Fibroblast of peridontal ligament (primary cell): ENCODE data around the gene APBB1IP.
"Not testable (repeated sequence)": the region's sequence is repeated elsewhere in the genome, so short reads cannot be mapped to it uniquely, and the experiment has no call there.

Experiments used
- DNase-seq: peaks from one replicate; pipeline ENCODE4 v3.0.0-alpha.2; 2010; ENCODE audit errors: extremely low read depth

The APBB1IP gene

GRCh38 chr10:26556748-26557640 lies 118.9 kb downstream of the APBB1IP start:
- peak; percentile 64 for DNase-seq

DNA sequence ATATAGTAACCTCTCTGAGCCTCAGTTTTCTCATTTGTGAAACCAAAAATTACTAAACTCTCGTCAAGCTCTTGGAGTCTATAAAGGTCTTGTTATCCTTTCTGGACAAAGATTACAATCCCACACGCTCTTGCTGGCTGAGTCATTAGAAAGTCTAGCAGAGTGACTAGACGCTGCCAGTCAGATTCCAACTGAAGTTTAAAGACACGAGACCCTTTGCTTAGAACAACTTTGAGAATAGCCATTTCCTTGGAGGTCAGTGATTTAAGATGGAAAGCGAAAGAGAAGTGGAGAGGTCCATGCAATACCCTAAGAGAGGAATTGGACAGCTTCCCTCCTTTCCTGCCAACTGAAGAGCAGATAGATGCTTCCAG lies 119.5 kb downstream of the APBB1IP start:
- DNase-seq, result peak; percentile 43

DNA sequence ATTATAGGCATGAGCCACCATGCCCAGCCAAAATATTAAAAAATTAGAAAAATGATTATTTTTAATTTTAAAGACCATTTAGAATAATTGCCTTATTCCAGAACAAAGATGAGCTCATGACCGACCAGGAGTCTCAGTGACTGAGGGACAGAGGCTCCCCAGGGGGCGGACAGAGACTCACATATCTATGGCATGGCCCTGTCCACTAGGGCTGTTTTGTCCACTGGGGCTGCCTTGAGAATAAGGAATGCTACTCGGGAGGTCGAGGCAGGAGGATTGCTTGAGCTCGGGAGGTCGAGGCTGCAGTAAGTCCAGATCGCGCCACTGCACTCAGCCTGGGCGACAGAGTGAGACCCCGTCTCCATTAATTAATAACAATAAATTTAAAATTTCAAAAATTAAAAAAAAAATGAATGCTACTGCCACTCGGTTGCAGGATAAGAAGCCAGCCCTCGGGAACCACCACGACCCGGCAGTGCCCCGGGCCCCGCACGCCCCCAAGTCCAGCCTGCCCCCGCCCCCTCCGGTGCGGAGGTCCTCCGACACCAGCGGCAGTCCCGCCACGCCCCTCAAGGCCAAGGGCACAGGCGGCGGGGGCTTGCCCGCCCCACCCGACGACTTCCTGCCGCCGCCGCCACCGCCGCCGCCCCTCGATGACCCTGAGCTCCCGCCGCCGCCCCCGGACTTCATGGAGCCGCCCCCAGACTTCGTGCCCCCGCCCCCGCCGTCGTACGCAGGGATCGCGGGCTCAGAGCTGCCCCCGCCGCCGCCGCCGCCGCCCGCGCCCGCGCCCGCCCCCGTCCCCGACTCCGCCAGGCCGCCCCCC lies 128.6 kb downstream of the APBB1IP start:
- no peak for DNase-seq

GRCh38 chr10:26567351-26567721 lies 129.2 kb downstream of the APBB1IP start:
- no peak for DNase-seq

DNA sequence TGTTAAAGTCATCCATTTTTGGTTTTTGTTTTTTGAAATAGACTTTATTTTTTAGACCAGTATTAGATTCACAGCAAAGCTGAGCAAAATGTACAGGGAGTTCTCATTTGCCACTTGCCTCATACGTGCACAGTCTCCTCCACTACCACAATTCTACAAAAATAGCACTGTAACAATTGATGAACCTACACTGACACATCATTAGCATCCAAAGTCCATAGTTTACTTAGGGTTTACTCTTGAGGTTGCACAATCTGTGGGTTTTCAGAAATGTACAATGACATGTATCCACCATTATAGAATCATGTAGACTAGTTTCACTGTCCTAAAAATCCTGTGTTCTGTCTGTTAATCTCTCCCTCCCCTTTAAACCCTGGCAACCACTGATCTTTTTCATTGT lies 133.5 kb downstream of the APBB1IP start:
- no peak for DNase-seq

- no peak for DNase-seq
These were observed 135.5 kb downstream of the APBB1IP start for GRCh38 chr10:26573674-26574073.

- no peak for DNase-seq
These were observed 136.6 kb downstream of the APBB1IP start for GRCh38 chr10:26574783-26575182.

DNA sequence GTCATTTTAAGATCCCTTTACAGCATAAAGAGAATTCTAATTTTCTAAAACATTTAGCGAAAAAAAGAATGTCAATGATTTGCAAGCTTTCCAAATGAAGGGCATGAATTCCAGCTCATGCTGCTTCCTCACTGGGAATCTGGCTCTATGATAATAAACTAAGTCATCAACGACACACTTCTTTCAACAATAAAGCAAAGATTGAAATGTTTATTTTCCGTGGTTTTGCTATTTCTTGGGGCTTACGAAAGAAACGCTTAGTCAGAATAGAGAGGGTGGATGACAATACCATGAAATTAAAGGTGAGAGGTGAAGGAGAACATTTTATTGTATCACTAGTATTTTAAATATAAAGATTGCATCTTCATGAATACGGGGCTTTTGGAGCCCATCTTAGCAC lies 140.2 kb downstream of the APBB1IP start:
- DNase-seq, result not testable (repeated sequence)

DNA sequence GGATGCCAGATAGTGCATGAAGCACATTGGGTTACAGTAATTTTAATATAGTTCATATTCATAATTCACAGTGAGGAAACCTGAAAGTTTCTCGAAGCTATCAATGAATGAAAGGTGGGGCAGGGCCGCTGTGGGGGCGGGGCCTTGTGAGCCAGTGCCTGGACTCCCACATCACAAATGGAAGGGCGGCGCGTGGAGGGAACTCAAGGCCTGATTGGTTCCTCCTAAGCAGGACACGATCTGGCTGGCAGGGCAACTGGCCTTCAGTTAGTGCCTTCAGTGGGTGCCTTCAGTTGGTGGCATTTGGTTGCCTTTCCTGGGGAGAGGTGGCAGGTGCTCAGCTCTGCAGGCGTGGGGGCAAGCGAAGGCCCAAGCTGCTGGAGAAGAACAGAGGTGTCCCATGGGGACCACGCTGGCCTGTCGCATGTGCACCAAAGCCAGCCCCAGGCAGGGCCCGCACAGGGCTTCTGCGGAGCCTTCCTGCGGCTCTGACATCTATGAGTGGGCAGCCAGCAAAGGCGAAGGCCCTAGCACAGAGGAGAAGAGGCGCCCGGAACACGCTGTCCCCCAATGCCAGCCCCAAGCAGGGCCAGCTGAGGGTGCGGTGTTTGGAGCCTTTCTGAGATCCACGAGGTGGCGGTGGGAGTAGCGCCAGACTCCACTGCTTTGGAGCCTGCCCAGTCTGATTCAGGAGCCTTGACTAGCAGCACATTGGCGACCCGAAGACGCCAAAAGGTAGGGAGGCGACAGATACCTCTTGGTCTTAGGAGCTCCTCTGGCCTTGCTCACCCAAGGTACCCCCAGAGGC lies 141.3 kb downstream of the APBB1IP start:
- no peak for DNase-seq

DNA sequence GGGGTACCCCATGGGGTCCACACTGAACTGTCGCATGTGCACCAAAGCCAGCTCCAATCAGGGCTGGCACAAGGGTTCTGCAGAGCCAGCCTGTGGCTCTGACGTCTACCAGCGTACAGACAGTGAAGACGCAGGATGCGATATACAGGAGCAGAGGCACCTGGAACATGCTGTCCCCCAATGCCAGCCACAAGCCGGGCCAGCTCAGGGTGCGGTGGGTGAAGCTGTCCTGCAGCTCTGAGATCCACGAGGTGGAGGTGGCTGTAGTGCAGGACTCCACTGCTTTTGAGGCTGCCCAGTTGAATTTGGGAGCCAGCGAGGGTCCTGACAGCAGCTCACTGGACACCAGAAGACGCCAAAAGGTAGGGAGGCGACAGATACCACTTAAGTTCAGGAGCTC lies 148.1 kb downstream of the APBB1IP start:
- DNase-seq, result no peak

- no peak for DNase-seq
These were observed 150.5 kb downstream of the APBB1IP start for GRCh38 chr10:26588611-26589010.

GRCh38 chr10:26589813-26590212 lies 151.7 kb downstream of the APBB1IP start:
- DNase-seq, result not testable (repeated sequence)

DNA sequence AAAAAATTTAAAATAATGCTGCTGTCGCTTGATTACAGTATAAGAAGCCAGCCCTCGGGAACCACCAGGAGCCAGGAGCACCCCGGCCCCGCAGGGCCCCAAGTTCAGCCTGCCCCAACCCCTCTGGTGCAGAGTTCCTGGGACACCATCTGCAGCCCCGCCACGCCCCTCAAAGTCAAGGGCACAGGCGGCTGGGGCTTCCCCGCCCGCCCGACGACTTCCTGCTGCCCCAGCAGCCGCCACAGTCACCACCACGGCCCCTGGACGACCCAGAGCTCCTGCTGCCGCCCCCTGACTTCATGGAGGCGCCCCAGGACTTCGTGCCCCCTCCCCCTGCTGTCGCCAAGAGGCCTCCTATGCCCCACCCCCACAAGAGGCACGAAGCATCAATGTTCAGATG lies 155.8 kb downstream of the APBB1IP start:
- no peak for DNase-seq

DNA sequence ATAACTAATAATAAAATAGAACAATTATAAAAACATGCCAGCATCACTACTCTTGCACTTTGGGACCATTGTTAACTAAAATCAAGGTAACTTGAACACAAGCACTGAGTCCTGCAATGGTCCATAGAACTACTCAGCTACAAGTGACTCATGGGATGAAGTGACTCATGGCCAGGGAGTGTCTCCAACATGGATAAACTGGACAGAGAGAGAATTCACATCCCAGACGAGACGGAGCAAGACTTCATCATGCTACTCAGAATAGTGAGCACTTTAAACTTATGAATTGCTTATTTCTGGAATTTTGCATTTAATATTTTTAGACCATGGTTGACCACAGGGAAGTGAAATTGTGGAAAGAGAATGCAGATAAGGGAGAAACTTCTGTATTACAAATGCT lies 165.1 kb downstream of the APBB1IP start:
- DNase-seq, result not testable (repeated sequence)

DNA sequence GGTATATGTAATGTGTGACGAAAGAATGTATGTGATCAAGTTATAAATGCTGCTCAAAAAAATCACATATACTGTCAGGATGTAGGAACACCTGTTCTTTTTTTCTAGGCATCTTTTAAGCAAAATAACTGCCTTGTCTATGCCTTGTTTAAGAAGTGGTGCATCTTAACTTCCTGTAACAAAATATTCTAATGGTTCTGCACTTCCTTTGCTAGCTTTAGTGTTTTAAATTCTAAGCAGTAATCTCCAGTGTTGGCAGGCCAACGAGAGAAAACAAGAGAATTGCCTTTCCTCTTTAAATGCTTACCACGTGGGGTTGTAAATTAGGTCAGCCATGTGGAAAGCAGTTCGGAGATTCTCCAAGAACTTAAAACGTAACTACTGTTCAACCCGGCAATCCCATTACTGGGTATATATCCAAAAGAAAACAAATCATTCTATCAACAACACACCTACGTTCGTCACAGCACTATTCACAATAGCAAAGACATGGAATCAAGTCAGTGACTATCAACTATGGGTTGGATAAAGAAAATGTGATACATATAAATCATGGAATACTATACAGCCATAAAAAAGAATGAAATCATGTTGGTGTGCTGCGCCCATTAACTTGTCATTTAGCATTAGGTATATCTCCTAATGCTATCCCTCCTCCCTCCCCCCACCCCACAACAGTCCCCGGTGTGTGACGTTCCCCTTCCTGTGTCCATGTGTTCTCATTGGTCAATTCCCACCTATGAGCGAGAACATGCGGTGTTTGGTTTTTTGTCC lies 166.4 kb downstream of the APBB1IP start:
- not testable (repeated sequence) for DNase-seq

GRCh38 chr10:26606389-26606877 lies 168.3 kb downstream of the APBB1IP start:
- peak; percentile 3 for DNase-seq

DNA sequence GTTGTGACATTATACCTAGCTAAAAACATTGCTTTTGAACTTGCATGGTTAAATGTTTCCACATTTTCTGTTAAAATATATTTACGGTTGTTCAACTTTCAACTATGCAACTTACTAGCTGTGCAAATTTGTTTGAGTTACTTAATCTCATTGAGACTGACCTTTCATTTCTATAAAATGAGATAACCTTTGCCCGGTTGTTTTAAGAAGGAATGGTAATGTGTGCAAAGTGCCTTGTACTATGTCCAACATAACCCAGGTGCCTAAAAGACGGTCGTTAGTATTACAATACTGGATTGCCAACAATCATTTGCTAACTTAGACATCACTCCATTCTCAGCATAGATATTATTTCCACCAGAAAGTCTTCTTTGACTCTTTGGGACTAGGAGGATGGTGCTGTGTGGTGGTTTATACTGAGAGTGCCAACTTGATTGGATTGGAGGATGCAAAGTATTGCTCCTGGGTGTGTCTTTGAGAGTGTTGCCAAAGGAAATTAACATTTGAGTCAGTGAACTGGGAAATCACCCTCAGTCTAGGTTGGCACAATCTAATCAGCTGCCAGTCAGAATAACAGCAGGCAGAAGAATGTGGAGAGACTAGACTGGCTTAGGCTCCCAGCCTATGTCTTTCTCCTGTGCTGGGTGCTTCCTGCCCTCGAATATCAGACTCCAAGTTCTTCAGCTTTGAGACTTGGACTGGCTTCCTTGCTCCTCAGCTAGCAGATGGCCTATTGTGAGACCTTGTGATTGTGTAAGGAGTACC lies 174.2 kb downstream of the APBB1IP start:
- DNase-seq, result no peak
